ENCODE measurements around the gene SPEM1.

The SPEM1 gene

GRCh38 chr17:7442142-7442541 lies 22.0 kb downstream of the SPEM1 start:
- no peak for DNase-seq (ENCODE audit: low spot score)
- no peak for TF ChIP-seq CTCF (IDR thresholded peaks at IDR 0.05; ENCODE audit: extremely low read depth, missing control alignments)

- no peak for TF ChIP-seq CTCF (IDR thresholded peaks at IDR 0.05; ENCODE audit: extremely low read depth, missing control alignments)
- DNase-seq (ENCODE audit: low spot score): no peak
Observed at GRCh38 chr17:7443499-7444485, 23.7 kb downstream of the SPEM1 start.

- DNase-seq (ENCODE audit: low spot score): peak; percentile 76
- TF ChIP-seq CTCF (IDR thresholded peaks at IDR 0.05; ENCODE audit: extremely low read depth, missing control alignments): peak; percentile 9
Observed at GRCh38 chr17:7444682-7445618, 24.8 kb downstream of the SPEM1 start, which contains the start of gene CHRNB1. Gene CHRNB1 (plus strand): TSS chr17:7445061. CDS start chr17:7445128, 67 bp downstream.

GRCh38 chr17:7445619-7445968 lies 25.5 kb downstream of the SPEM1 start:
- TF ChIP-seq CTCF (IDR thresholded peaks at IDR 0.05; ENCODE audit: extremely low read depth, missing control alignments): no peak
- DNase-seq (ENCODE audit: low spot score): peak; percentile 66

GRCh38 chr17:7448461-7448860 lies 28.3 kb downstream of the SPEM1 start:
- DNase-seq (ENCODE audit: low spot score): no peak
- no peak for TF ChIP-seq CTCF (IDR thresholded peaks at IDR 0.05; ENCODE audit: extremely low read depth, missing control alignments)

GRCh38 chr17:7459961-7460545 lies 39.9 kb downstream of the SPEM1 start:
- no peak for DNase-seq (ENCODE audit: low spot score)
- TF ChIP-seq CTCF (IDR thresholded peaks at IDR 0.05; ENCODE audit: extremely low read depth, missing control alignments): no peak
